Vagina (tissue), 2 donors: ENCODE measurements around the gene DDX31.

Experiments
- POLR2A ChIP-seq, 2 donors: fragments of 450-650 bp; IDR thresholded peaks; one replicate each; pipeline ENCODE4 v1.6.1; 2017; ENCODE audit warnings: antibody characterized with exemption in 2 of 2, mild to moderate bottlenecking in 2 of 2, moderate library complexity in 2 of 2
- POLR2AphosphoS5 ChIP-seq, 2 donors: sonication (generic); formaldehyde crosslinking; IDR thresholded peaks; one replicate each; pipeline ENCODE4 v1.9.0; 2017; ENCODE audit warnings: antibody characterized with exemption in 2 of 2, mild to moderate bottlenecking in 2 of 2, low read depth in 1 of 2; ENCODE audit not compliant: insufficient read depth in 1 of 2
- TF ChIP-seq, protein P1 (sequence below), 3 experiments: fragments of 450-650 bp in 2 of 3; fragments of 200-600 bp in 1 of 3; sonication (generic) in 1 of 3; IDR thresholded peaks; one replicate each; pipeline ENCODE4 v1.5.1; 2017 to 2019; ENCODE audit warnings: antibody characterized with exemption in 3 of 3, mild to moderate bottlenecking in 2 of 3, moderate library complexity in 2 of 3

DNA sequence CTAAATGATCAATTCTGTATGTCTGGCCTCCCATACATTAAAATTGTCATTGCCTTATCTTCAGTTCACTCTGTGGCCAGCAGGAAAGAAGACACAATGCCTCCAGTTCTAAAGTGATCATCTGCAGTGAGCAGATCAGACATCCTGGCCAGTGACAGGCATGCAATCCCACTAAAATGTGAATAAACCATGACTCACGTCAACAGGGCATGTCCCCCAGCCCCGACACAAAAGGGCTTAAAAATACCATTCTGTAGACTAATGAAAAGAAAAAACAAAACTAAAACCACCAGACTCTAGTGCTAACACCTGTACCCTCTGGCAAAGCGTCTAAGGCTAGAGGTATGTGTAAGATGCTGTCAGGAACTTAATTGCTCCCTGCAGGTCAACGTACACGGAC, 38.5 kb downstream of the DDX31 start:
- TF ChIP-seq POLR2A (IDR thresholded peaks at IDR 0.05) (no peak), POLR2AphosphoS5 (IDR thresholded peaks at IDR 0.05; ENCODE audit: insufficient read depth in 1 of 2, low read depth in 1 of 2) (no peak)
- TF ChIP-seq, protein P1, sequence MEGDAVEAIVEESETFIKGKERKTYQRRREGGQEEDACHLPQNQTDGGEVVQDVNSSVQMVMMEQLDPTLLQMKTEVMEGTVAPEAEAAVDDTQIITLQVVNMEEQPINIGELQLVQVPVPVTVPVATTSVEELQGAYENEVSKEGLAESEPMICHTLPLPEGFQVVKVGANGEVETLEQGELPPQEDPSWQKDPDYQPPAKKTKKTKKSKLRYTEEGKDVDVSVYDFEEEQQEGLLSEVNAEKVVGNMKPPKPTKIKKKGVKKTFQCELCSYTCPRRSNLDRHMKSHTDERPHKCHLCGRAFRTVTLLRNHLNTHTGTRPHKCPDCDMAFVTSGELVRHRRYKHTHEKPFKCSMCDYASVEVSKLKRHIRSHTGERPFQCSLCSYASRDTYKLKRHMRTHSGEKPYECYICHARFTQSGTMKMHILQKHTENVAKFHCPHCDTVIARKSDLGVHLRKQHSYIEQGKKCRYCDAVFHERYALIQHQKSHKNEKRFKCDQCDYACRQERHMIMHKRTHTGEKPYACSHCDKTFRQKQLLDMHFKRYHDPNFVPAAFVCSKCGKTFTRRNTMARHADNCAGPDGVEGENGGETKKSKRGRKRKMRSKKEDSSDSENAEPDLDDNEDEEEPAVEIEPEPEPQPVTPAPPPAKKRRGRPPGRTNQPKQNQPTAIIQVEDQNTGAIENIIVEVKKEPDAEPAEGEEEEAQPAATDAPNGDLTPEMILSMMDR (IDR thresholded peaks at IDR 0.05): no peak
